Large intestine (tissue), 3 donors: ENCODE measurements around the gene COMTD1. TPM values are rescaled to one million over a fixed set of nuclear protein-coding genes. Genes with fewer than 3 reads are reported as not detected.

Experiments
- DNase-seq, 2 donors: peaks; one replicate each; pipeline versions ENCODE4 v3.0.0 to v3.0.0-alpha.2; 2013
- H3K27ac ChIP-seq: one replicate; pipeline ENCODE4 v1.5.1; 2013; ENCODE audit warnings: low read length
- H3K27me3 ChIP-seq: 2 replicates; pipeline ENCODE4 v1.6.1; 2013; ENCODE audit warnings: low read length; ENCODE audit not compliant: control insufficient read depth, insufficient read depth
- H3K36me3 ChIP-seq: 2 replicates; pipeline ENCODE4 v1.6.1; 2013; ENCODE audit warnings: low read length; ENCODE audit not compliant: control insufficient read depth, insufficient read depth
- H3K4me1 ChIP-seq: one replicate; pipeline ENCODE4 v1.6.1; 2013; ENCODE audit warnings: low read length; ENCODE audit not compliant: control insufficient read depth, insufficient read depth
- H3K4me3 ChIP-seq: one replicate; pipeline ENCODE4 v1.5.1; 2013; ENCODE audit warnings: low read length
- H3K9me3 ChIP-seq: one replicate; pipeline ENCODE4 v1.6.1; 2013; ENCODE audit warnings: mild to moderate bottlenecking, low read depth, low read length, moderate library complexity; ENCODE audit not compliant: control insufficient read depth
- WGBS: methylation state at CpG from one replicate; pipeline ENCODE4 v1.1.5; 2013; ENCODE audit warnings: low lambda C conversion rate; ENCODE audit not compliant: insufficient coverage; 5-methylcytosine and 5-hydroxymethylcytosine counted together
- polyA plus RNA-seq: library from polyadenylated mRNA; unstranded; fragments of 120-200 nt; gene quantifications from one replicate; pipeline ENCODE4 v1.2.1, GENCODE V29; 2013

Gene COMTD1
- polyA plus RNA-seq, 1 donor, result 34.2 TPM

- no CpG with 5 or more reads among the region's 6 CpGs for WGBS
- peaks cover 39% of the 10 kb centered on the region for H3K4me1 ChIP-seq
- H3K27me3 ChIP-seq, result no peaks in the 10 kb centered on the region
- no peak overlapping the region for H3K4me3 ChIP-seq
- no peak for DNase-seq
- no peak overlapping the region for H3K27ac ChIP-seq
- H3K36me3 ChIP-seq, result no peaks in the 10 kb centered on the region
- H3K9me3 ChIP-seq, result no peaks in the 10 kb centered on the region
Observed at GRCh38 chr10:75246506-75246905, 10.7 kb upstream of the COMTD1 start.

DNA sequence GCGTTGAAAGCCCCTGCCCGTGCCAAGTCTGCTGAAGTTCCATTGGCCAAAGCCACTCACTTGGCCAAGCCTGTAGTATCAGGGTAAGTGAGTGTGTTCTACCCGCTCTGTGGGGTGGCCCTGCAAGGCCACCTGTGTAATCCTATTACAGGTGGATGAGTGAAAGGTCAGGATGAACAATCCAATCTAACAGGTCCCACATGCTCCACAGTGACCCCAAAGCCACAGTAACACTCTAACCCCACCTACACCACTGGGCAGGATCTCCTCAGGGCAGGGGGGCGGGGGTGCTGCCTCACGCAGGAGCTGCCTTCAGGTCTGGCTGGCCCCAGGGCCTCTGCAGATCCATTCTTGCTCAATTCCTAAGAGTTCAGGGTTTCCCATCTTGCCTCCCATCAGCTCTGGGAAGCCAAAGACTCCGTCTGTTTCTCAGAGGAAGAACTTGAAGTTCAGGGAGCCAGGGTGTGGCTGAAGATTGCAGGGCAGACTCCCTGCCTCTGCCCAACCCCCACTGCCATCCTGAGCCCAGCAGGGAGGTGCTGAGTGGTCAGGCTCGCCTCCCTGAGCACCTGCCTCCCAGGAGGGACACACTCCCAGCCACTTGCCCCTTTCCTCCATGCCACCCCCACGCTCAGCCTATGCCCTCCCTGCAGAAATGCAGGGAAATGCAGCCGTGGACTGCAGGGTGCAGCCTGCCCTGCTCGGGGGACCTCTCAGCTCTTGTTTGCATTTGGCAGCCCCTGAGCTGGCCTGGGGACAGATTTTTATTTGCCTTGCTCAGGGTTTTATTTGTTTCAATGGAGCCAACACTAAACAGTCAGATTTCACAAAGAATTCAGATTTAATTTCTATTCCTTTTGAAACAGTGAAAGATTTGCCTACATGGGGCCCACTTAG is 9.8 kb upstream of the COMTD1 start:
- WGBS, result no CpG with 5 or more reads among the region's 10 CpGs
- H3K36me3 ChIP-seq, result no peaks in the 10 kb centered on the region
- peak; percentile 81 to 89 for DNase-seq
- no peaks in the 10 kb centered on the region for H3K9me3 ChIP-seq
- no peaks in the 10 kb centered on the region for H3K27me3 ChIP-seq
- peaks cover 34% of the 10 kb centered on the region for H3K4me1 ChIP-seq
- H3K27ac ChIP-seq, result peak overlapping the region; percentile 66
- no peak overlapping the region for H3K4me3 ChIP-seq

DNA sequence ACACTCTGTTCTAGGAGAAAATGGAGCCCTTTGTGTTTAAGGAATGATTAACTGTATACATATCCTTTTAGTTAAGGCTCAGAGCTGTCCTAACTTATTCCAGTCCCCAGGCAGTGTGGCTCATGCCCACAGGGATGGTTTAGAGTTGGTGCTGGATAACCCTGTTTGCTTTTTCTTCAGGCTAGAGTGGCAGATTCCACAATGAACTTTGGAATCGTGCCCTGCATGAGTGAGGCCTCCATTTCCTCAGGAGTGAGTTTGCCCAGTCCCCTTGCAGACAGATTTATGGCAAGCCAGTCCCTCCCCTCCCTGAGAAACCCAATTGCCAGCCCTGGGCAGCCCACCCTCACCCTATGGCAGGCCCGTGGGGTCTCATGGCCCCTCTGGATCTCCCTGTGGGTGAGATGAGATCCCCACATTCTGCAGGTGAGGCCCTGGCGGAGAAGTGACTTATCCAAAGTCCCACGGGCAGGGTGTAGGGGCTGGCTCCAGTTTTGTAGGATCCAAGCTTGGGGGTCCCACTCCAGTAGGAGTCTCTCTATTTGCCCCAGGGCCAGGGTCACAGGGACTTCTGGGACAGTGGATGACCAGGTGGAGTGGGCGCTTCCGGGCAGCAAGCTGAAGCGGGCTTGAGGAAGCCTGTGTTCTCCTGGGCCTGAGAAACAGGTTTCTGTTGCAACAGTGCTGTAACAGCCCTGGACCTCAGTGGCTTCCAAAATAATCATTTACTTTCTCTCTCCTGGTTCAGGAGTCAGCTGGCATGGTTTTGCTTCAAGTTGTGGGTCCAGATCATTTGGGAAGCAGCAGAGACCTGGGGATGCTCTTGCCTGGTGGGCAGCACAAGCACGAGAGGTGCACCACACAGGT is 9.0 kb upstream of the COMTD1 start:
- Histone ChIP-seq H3K4me1 (peaks cover 40% of the 10 kb centered on the region), H3K9me3 (no peaks in the 10 kb centered on the region), H3K36me3 (no peaks in the 10 kb centered on the region), H3K27ac (peak overlapping the region; percentile 66), H3K27me3 (no peaks in the 10 kb centered on the region), H3K4me3 (no peak overlapping the region)
- DNase-seq, result peak in 1 of 2 donors; percentile 64
- no CpG with 5 or more reads among the region's 8 CpGs for WGBS

- Histone ChIP-seq H3K4me1 (peaks cover 45% of the 10 kb centered on the region), H3K36me3 (no peaks in the 10 kb centered on the region), H3K27me3 (no peaks in the 10 kb centered on the region), H3K4me3 (no peak overlapping the region), H3K9me3 (no peaks in the 10 kb centered on the region), H3K27ac (no peak overlapping the region)
- no peak for DNase-seq
- no CpG with 5 or more reads among the region's 10 CpGs for WGBS
Observed at GRCh38 chr10:75243426-75243825, 7.7 kb upstream of the COMTD1 start.

- no peak overlapping the region for H3K4me3 ChIP-seq
- H3K27me3 ChIP-seq, result no peaks in the 10 kb centered on the region
- H3K36me3 ChIP-seq, result no peaks in the 10 kb centered on the region
- no CpG with 5 or more reads among the region's 12 CpGs for WGBS
- peaks cover 60% of the 10 kb centered on the region for H3K4me1 ChIP-seq
- no peaks in the 10 kb centered on the region for H3K9me3 ChIP-seq
- peak overlapping the region; percentile 76 for H3K27ac ChIP-seq
- peak in 1 of 2 donors; percentile 79 for DNase-seq
Observed at GRCh38 chr10:75240329-75241076, 4.7 kb upstream of the COMTD1 start.

DNA sequence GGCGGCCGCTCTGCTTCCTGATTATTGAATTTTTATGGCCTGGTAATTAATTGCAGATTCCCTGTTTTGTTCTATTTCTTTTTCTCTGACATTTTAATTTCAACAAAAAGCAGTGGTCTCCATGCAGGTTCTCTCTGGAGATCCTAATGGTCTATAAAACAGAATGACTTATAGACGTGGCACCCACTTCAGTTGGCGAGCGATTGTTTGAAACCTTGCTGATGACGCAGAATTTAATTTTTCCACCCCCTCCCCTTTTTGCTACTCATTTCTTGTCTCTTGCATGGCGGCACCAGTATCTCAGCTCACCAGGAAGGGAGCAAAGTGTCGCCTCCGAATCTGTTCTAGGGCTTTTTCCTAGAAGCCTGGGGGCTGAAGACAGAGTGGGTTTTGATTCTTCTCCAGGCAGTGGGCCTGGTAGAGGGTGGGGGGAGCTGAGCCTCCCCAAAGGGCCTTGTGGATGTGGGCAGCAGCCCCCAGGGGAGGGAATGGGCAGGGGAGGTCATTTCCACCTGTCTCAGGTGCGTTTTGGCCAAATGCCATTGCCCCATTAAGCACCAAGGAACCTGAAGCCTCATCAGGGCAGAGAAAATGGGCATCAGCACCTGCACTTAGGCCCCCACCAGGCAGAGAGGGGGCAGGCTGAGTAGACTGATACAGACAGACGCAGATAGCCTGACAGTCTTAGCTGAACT is 3.5 kb upstream of the COMTD1 start:
- H3K27me3 ChIP-seq, result no peaks in the 10 kb centered on the region
- H3K4me3 ChIP-seq, result no peak overlapping the region
- peaks cover 52% of the 10 kb centered on the region for H3K4me1 ChIP-seq
- DNase-seq, result no peak
- H3K36me3 ChIP-seq, result no peaks in the 10 kb centered on the region
- H3K9me3 ChIP-seq, result peaks cover 3% of the 10 kb centered on the region
- no CpG with 5 or more reads among the region's 11 CpGs for WGBS
- H3K27ac ChIP-seq, result peak overlapping the region; percentile 4

DNA sequence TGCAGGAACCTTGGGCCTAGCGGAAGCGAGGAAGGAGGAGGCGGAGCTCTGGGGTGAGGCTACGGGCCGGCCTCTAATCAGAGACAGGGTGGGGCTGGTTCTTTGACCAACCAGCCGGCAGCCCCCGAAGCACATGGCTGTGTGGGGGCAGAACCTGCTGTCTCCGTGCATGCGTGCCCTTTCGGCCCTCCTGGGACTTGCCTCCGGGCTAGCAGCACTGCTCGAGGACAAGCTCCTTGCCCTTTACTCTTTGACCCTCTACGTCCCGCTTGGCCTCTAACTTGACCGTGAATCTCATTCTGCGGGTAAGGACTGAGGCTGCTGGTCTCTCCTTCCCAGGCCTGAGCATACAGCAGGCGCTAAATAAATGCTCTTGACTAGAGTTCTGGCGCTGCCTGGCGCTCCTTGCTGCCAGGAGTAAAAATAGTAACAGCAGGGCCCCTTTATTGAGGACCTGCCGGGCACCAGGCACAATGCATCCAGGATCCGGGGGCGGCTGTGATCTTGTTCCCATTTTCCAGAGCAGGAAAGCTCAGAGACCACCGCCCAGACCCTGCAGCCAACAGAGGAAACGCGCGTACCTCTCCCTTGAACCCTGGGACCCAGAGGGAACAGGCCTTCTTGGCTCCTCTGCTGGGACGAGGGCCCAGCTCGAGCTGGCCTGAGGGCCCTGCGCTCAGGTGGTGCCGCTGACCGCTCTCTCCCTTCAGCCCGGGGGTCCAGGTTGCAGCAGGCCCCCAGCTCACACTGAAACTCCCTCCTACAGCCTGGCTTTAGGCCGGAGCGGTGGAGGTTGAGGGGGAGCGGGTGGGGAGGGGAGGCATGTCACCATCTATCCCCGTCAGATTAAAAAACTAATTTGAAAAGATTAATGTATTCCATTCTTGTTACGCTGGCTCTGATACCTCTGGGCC is 2.7 kb upstream of the COMTD1 start:
- Histone ChIP-seq H3K9me3 (peaks cover 3% of the 10 kb centered on the region), H3K36me3 (peaks cover 3% of the 10 kb centered on the region), H3K4me1 (peaks cover 47% of the 10 kb centered on the region), H3K4me3 (no peak overlapping the region), H3K27ac (peak overlapping the region; percentile 81), H3K27me3 (no peaks in the 10 kb centered on the region)
- no CpG with 5 or more reads among the region's 37 CpGs for WGBS
- peak in 1 of 2 donors; percentile 73 for DNase-seq

DNA sequence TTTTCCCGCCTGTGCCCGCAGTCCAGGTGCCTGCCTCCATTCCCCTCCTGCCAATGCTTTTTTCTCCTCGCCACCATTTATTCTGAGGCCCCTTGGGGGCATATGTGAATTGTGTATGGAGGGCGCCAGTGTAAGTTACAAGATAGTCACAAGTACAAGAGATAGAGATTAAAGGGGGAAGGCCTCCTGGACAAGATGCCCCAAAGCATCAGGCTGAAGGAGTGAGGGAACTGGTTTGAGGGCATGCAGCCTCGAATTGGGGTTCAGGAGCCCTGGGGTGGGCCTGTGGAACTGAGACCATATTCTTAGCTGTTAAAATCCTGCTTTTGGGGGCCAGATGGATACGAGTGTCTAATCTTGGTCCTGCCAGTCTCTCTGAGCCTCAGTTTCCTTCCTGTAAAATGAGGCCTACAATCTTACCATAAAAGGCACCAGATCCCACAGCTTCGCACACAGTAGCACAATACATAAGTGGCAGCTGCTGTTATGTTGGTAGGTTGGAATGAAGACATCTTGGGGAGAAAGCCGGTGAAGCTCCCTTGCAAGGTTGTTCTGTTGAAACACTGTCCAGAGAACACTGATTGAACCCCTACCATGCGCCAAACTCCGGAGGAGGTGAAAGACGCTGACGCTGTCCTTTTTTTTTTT is 545 bp upstream of the COMTD1 start:
- Histone ChIP-seq H3K27ac (no peak overlapping the region), H3K27me3 (no peaks in the 10 kb centered on the region), H3K9me3 (peaks cover 3% of the 10 kb centered on the region), H3K4me1 (peaks cover 47% of the 10 kb centered on the region), H3K36me3 (peaks cover 19% of the 10 kb centered on the region), H3K4me3 (no peak overlapping the region)
- no CpG with 5 or more reads among the region's 12 CpGs for WGBS
- no peak for DNase-seq
